Measurements from ENCODE around the gene ZAR1L. TPM values are rescaled to one million over a fixed set of nuclear protein-coding genes. Genes with fewer than 3 reads are reported as not detected.

The ZAR1L gene
- total and polyA plus RNA-seq, 9 donors: 0.36 TPM; not detected in 8

DNA sequence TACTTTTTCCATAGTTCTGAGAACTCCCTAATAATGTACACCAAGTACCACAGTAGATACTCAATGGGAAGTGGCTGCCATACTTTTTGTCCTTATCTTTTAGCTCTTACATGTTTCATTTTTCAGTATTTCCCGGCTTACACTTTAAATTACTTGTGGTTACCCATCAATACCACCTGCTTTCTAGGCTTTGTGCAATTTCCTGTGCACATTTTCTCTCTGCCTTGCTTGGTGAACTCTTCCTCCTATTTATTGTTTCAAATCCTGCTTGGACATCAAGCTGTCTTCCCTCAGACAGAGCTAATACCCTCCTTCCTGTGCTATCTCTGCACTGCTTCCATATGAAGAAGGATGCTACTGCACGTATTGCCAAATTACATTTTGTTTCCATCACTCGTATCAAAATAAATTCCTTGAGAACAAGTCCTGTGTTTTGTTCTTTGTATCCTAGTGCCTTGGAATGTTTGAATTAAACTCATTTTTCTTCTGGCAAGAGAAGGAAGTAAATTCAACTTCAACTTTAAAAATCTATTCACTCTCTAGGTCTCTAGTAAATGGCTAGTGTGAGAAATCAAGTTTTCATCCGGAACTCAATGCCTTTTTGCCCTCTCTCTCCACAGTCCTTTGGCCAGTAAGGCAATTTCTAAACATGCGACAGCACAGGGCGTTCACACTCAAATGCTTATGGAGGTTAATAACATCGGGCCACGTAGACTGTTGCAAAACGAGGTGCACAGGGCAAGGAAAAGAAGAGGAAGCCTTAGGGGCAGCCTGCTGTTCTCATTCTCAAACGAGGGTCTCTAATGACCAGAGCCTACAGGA, 5.6 kb downstream of the ZAR1L start:
- H3K27ac ChIP-seq: no peak overlapping the region
- intact Hi-C loops (cut with DNase I): loop anchor here (5.0 to 10.0 kb wide), 6 partner anchors 277 to 405 kb away; partner anchors contain the start of gene FRY (in 1 of the 4)
- TF ChIP-seq, protein P1, sequence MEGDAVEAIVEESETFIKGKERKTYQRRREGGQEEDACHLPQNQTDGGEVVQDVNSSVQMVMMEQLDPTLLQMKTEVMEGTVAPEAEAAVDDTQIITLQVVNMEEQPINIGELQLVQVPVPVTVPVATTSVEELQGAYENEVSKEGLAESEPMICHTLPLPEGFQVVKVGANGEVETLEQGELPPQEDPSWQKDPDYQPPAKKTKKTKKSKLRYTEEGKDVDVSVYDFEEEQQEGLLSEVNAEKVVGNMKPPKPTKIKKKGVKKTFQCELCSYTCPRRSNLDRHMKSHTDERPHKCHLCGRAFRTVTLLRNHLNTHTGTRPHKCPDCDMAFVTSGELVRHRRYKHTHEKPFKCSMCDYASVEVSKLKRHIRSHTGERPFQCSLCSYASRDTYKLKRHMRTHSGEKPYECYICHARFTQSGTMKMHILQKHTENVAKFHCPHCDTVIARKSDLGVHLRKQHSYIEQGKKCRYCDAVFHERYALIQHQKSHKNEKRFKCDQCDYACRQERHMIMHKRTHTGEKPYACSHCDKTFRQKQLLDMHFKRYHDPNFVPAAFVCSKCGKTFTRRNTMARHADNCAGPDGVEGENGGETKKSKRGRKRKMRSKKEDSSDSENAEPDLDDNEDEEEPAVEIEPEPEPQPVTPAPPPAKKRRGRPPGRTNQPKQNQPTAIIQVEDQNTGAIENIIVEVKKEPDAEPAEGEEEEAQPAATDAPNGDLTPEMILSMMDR (IDR thresholded peaks at IDR 0.05): no peak
- TF ChIP-seq EP300 (IDR thresholded peaks at IDR 0.05) (no peak), POLR2A (IDR thresholded peaks at IDR 0.05) (no peak)

DNA sequence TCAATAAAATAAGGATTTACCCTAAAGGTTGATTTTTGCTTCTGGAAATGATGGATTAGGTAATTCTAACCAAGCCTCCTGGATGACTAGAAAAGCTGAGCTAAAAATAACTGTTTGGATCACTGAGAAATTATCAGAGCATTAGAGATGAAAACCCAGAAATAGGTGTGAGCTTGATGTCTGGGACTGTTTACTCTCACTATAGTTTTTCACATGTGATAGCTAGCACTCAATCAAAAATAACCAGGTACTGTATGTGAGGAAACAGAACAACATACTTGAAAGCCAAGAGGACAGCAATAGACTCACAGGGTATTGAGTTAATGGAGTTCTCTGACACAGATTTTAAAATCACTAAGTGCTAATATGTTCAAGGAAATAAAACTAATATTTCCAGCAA, 9.5 kb downstream of the ZAR1L start:
- Histone ChIP-seq H3K27me3 (no peaks in the 10 kb centered on the region), H3K4me3 (no peak overlapping the region), H3K4me1 (ENCODE audit: insufficient read depth) (no peaks in the 10 kb centered on the region), H3K27ac (no peak overlapping the region), H3K36me3 (no peaks in the 10 kb centered on the region), H3K9me3 (no peaks in the 10 kb centered on the region)
- TF ChIP-seq EP300 (IDR thresholded peaks at IDR 0.05) (no peak), POLR2A (IDR thresholded peaks at IDR 0.05) (no peak)
- TF ChIP-seq, protein P1 (IDR thresholded peaks at IDR 0.05): no peak
- no peak for DNase-seq
- intact Hi-C loops (cut with DNase I): loop anchor here in 1 of 4 donors (10.0 kb wide), 1 partner anchor 291 kb away; no protein-coding TSS in a partner anchor

More for the DNA sequence above, 5.6 kb downstream of the ZAR1L start:
- Histone ChIP-seq H3K27me3 (no peaks in the 10 kb centered on the region), H3K4me3 (peak overlapping the region; percentile 11), H3K9me3 (no peaks in the 10 kb centered on the region), H3K36me3 (no peaks in the 10 kb centered on the region), H3K4me1 (ENCODE audit: insufficient read depth) (peaks cover under 1% of the 10 kb centered on the region)
- WGBS, 3 donors: 16 to 28% (median 27%) methylated on average over 10 of the region's 10 CpGs
- peak in 2 of 5 donors; percentile 15 to 32 for DNase-seq

- TF ChIP-seq, protein P1 (IDR thresholded peaks at IDR 0.05): no peak
- no peak for TF ChIP-seq EP300 (IDR thresholded peaks at IDR 0.05)
- no peak for TF ChIP-seq POLR2A (IDR thresholded peaks at IDR 0.05)
- Histone ChIP-seq H3K4me3 (no peak overlapping the region), H3K9me3 (no peaks in the 10 kb centered on the region), H3K36me3 (no peaks in the 10 kb centered on the region), H3K4me1 (ENCODE audit: insufficient read depth) (no peaks in the 10 kb centered on the region), H3K27me3 (no peaks in the 10 kb centered on the region), H3K27ac (no peak overlapping the region)
- no peak for DNase-seq
- 80 to 85% (median 84%) methylated on average over 2 of the region's 2 CpGs for WGBS, 3 donors
- intact Hi-C loops (cut with DNase I): loop anchor here in 1 of 4 donors (10.0 kb wide), 1 partner anchor 288 kb away; no protein-coding TSS in a partner anchor
Measured at GRCh38 chr13:32302461-32302860, 12.7 kb downstream of the ZAR1L start.

- Histone ChIP-seq H3K27me3 (no peaks in the 10 kb centered on the region), H3K27ac (no peak overlapping the region), H3K36me3 (no peaks in the 10 kb centered on the region), H3K4me3 (no peak overlapping the region), H3K9me3 (no peaks in the 10 kb centered on the region), H3K4me1 (ENCODE audit: insufficient read depth) (no peaks in the 10 kb centered on the region)
- 93 to 99% (median 95%) methylated on average over 1 of the region's 1 CpG for WGBS, 3 donors
- TF ChIP-seq, protein P1 (IDR thresholded peaks at IDR 0.05): no peak
- TF ChIP-seq POLR2A (IDR thresholded peaks at IDR 0.05) (no peak), EP300 (IDR thresholded peaks at IDR 0.05) (no peak)
- intact Hi-C loops (cut with DNase I): loop anchor here in 1 of 4 donors (10.0 kb wide), 1 partner anchor 286 kb away; no protein-coding TSS in a partner anchor
- no peak for DNase-seq
Measured at GRCh38 chr13:32300920-32301319, 14.2 kb downstream of the ZAR1L start.

Measured in ovary (tissue), 9 donors.